ENCODE measurements around the gene ELL2.

- TF ChIP-seq POLR2AphosphoS5 (IDR thresholded peaks at IDR 0.05) (no peak), POLR2A (IDR thresholded peaks at IDR 0.05) (no peak)
Observed at GRCh38 chr5:95899829-95900228, 61.8 kb downstream of the ELL2 start.
